ENCODE measurements around the gene ZBTB9. TPM values are rescaled to one million over a fixed set of nuclear protein-coding genes. Genes with fewer than 3 reads are reported as not detected.

Gene ZBTB9
- total and polyA plus RNA-seq, 2 donors (not counting 1 experiment from before 2014, with no cell fraction given) = 2.9 to 11.8 TPM

Small RNAs within 50 kb of the gene (small RNA-seq; reads per million reads assigned to genes)
- gene ZBTB9 (ENCODE audit: insufficient read length, low read depth, low replicate concordance) = not detected

Other genes with a start within 250 kb of the ZBTB9 start
- gene HSD17B8, start 249.9 kb upstream of the ZBTB9 start, total RNA-seq = 10.8 and 12.9 TPM in 2 replicates
- gene HSD17B8, start 249.9 kb upstream of the ZBTB9 start, polyA plus RNA-seq = 12.8 and 25.5 TPM in 2 replicates
- gene RING1, start 246.1 kb upstream of the ZBTB9 start, total RNA-seq = 43.4 and 44.2 TPM in 2 replicates
- 34.9 and 37.1 TPM in 2 replicates for gene RING1, start 246.1 kb upstream of the ZBTB9 start, polyA plus RNA-seq
- gene VPS52, start 182.7 kb upstream of the ZBTB9 start, total RNA-seq = 100 and 108 TPM in 2 replicates
- gene VPS52, start 182.7 kb upstream of the ZBTB9 start, polyA plus RNA-seq = 144 and 184 TPM in 2 replicates
- gene RPS18, start 182.5 kb upstream of the ZBTB9 start, total RNA-seq = 3,593 and 3,830 TPM in 2 replicates
- 5,829 and 6,485 TPM in 2 replicates for gene RPS18, start 182.5 kb upstream of the ZBTB9 start, polyA plus RNA-seq
- gene B3GALT4, start 177.5 kb upstream of the ZBTB9 start, total RNA-seq = 44.1 and 46.0 TPM in 2 replicates
- gene B3GALT4, start 177.5 kb upstream of the ZBTB9 start, polyA plus RNA-seq = 4.6 and 10.2 TPM in 2 replicates
- gene WDR46, start 165.3 kb upstream of the ZBTB9 start, total RNA-seq = 66.4 and 77.2 TPM in 2 replicates
- gene WDR46, start 165.3 kb upstream of the ZBTB9 start, polyA plus RNA-seq = 43.6 and 60.1 TPM in 2 replicates
- 44.7 and 51.1 TPM in 2 replicates for gene PFDN6, start 165.0 kb upstream of the ZBTB9 start, total RNA-seq
- gene PFDN6, start 165.0 kb upstream of the ZBTB9 start, polyA plus RNA-seq = 33.2 and 34.2 TPM in 2 replicates
- gene RGL2, start 155.6 kb upstream of the ZBTB9 start, total RNA-seq = 94.7 and 98.5 TPM in 2 replicates
- gene RGL2, start 155.6 kb upstream of the ZBTB9 start, polyA plus RNA-seq = 133 and 161 TPM in 2 replicates
- gene TAPBP, start 140.5 kb upstream of the ZBTB9 start, total RNA-seq = 288 and 302 TPM in 2 replicates
- 279 and 310 TPM in 2 replicates for gene TAPBP, start 140.5 kb upstream of the ZBTB9 start, polyA plus RNA-seq
- gene ZBTB22, start 136.8 kb upstream of the ZBTB9 start, total RNA-seq = 39.7 and 44.4 TPM in 2 replicates
- 22.0 and 25.9 TPM in 2 replicates for gene ZBTB22, start 136.8 kb upstream of the ZBTB9 start, polyA plus RNA-seq
- gene DAXX, start 131.6 kb upstream of the ZBTB9 start, total RNA-seq = 64.7 and 72.2 TPM in 2 replicates
- gene DAXX, start 131.6 kb upstream of the ZBTB9 start, polyA plus RNA-seq = 44.8 and 54.3 TPM in 2 replicates
- gene KIFC1, start 62.8 kb upstream of the ZBTB9 start, total RNA-seq = 0.70 and 0.79 TPM in 2 replicates
- 1.0 and 2.6 TPM in 2 replicates for gene KIFC1, start 62.8 kb upstream of the ZBTB9 start, polyA plus RNA-seq
- gene PHF1, start 43.6 kb upstream of the ZBTB9 start, total RNA-seq = 179 and 198 TPM in 2 replicates
- 365 and 548 TPM in 2 replicates for gene PHF1, start 43.6 kb upstream of the ZBTB9 start, polyA plus RNA-seq
- 134 and 137 TPM in 2 replicates for gene CUTA, start 36.5 kb upstream of the ZBTB9 start, total RNA-seq
- gene CUTA, start 36.5 kb upstream of the ZBTB9 start, polyA plus RNA-seq = 181 and 226 TPM in 2 replicates
- 31.4 and 43.0 TPM in 2 replicates for gene SYNGAP1, start 34.5 kb upstream of the ZBTB9 start, total RNA-seq
- 18.6 and 18.7 TPM in 2 replicates for gene SYNGAP1, start 34.5 kb upstream of the ZBTB9 start, polyA plus RNA-seq
- gene BAK1, start 125.7 kb downstream of the ZBTB9 start, total RNA-seq = 22.6 and 23.3 TPM in 2 replicates
- gene BAK1, start 125.7 kb downstream of the ZBTB9 start, polyA plus RNA-seq = 34.3 and 39.1 TPM in 2 replicates
- gene ITPR3, start 166.7 kb downstream of the ZBTB9 start, total RNA-seq = 61.9 and 62.4 TPM in 2 replicates
- 67.6 and 70.2 TPM in 2 replicates for gene ITPR3, start 166.7 kb downstream of the ZBTB9 start, polyA plus RNA-seq

Data from B cell (primary cell).